ENCODE data around the gene PTPN3.
"Not testable (repeated sequence)": the region's sequence is repeated elsewhere in the genome, so short reads cannot be mapped to it uniquely, and the experiment has no call there.

PTPN3 gene

GRCh38 chr9:109349421-109349846 lies 148.7 kb downstream of the PTPN3 start:
- DNase-seq (ENCODE audit: low read depth in 3 of 3, low spot score in 1 of 3) = no peak

DNA sequence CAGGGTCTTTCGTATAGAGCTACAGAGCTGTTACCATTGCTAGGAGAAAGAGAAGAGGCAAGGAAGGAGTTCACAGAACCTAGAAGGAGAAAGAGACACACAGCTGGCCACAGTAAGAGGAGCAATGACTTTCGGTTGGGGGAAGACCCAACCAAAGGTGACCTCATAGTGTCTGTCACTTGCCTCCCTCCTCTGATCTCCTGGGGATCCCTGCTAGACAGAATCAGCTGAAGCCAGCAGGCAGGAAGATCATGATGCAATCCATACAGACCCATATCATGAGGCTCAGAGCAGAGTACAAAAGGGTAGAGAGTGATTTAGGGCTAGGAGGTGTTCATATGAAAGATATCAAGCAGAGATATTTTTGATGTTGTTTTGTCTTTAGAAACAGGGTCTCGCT lies 151.2 kb downstream of the PTPN3 start:
- DNase-seq (ENCODE audit: low read depth in 3 of 3, low spot score in 1 of 3) = no peak

GRCh38 chr9:109344866-109345265 lies 153.2 kb downstream of the PTPN3 start:
- no peak for DNase-seq (ENCODE audit: low read depth in 3 of 3, low spot score in 1 of 3)

- no peak for DNase-seq (ENCODE audit: low read depth in 3 of 3, low spot score in 1 of 3)
These were observed 155.2 kb downstream of the PTPN3 start for GRCh38 chr9:109342878-109343277.

DNA sequence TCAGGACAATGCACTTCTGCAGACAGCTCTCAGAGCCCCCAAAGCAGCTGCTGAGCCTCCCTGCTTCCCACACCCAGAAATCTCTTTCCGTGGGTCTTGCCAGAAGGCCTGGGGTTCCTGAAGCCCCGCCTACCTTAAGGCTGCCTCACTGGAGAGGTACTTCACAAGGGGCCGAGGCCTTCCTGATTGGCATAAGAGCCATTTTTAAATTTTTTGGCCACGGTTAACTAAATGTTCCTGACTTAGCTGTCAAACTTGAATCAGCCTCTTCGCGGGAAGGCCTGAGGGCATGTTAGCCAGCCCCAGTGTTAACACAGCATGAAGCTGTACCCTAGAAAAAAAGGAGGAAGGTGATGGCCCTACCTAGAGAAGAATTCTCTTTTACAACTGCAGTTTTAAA lies 156.5 kb downstream of the PTPN3 start:
- no peak for DNase-seq (ENCODE audit: low read depth in 3 of 3, low spot score in 1 of 3)

DNA sequence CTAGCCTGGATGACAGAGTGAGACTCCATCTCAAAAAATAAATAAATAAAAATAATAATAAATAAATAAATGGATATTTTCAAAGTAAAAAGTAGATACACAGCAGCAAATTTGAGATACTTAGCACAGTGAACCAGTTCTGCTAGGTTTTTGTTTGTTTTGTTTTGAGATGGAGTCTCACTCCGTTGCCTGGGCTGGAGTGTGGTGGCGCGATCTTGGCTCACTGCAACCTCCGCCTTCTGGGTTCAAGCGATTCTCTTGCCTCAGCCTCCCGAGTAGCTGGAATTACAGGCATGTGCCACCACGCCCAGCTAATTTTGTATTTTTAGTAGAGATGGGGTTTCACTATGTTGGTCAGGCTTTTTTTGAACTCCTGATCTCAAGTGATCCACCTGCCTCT lies 157.1 kb downstream of the PTPN3 start:
- DNase-seq (ENCODE audit: low read depth in 3 of 3, low spot score in 1 of 3) = not testable (repeated sequence)

GRCh38 chr9:109336409-109336808 lies 161.7 kb downstream of the PTPN3 start:
- no peak for DNase-seq (ENCODE audit: low read depth in 3 of 3, low spot score in 1 of 3)

- no peak for DNase-seq (ENCODE audit: low read depth in 3 of 3, low spot score in 1 of 3)
These were observed 162.2 kb downstream of the PTPN3 start for GRCh38 chr9:109335929-109336328.

- no peak for DNase-seq (ENCODE audit: low read depth in 3 of 3, low spot score in 1 of 3)
These were observed 163.0 kb downstream of the PTPN3 start for GRCh38 chr9:109335121-109335520.

DNA sequence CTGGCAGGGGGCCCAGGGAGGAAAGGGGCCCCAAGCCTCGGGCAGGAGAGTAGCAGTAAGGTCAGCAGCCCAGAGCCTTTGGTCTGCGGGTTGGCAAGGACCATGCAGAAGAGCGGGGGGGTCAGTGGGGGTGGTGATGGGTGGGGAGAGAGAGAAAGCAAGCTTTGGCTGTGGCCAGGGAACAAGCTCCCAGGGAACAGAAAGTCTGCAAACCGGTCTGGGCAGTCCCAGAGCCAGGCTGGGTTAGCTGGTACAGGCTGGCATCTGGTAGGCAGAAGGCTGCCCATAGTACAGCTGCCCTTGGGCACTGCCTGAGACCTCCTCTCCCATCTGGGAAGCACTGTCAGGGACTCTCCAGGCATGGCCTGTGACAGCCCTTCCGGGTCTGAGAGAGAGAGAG lies 166.8 kb downstream of the PTPN3 start:
- no peak for DNase-seq (ENCODE audit: low read depth in 3 of 3, low spot score in 1 of 3)

GRCh38 chr9:109329638-109330258 lies 168.4 kb downstream of the PTPN3 start:
- no peak for DNase-seq (ENCODE audit: low read depth in 3 of 3, low spot score in 1 of 3)

DNA sequence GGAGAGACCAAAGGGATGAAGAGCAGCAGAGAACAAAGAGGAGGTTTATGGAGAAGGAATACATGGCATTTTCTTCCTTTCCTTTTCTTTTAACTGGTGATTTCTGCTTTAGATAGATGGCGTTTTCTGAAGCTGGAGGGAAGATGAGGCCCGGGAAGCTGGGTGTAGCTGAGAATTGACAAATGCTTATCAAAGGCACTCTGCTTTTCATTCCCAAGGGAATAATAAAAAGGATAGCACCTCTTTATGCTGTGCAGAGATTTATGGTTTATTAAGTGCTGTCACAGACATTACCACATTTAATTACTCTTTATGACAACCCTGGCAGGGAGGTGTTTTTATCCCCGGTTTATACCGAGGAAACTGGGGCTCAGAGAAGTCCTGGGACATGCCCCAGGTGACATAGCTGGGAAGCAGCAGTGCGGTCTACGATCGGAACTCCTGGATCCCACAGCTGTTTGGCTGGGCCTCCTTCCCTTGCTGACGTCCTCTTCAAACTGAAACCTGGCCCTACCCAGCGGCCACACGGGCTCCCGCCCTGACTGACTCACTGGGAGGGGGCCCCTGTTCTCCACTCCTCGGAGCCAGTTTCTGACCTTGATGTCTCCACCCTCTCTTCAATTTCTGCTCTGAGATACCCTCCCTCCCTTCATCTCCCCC lies 169.0 kb downstream of the PTPN3 start:
- DNase-seq (ENCODE audit: low read depth in 3 of 3, low spot score in 1 of 3) = no peak
